ENCODE measurements around the gene SLC44A1.

Gene SLC44A1

GRCh38 chr9:105396901-105397300 is 152.4 kb downstream of the SLC44A1 start:
- no peak for DNase-seq

- DNase-seq, result no peak
Observed at GRCh38 chr9:105399117-105399516, 154.7 kb downstream of the SLC44A1 start.

GRCh38 chr9:105401651-105402050 is 157.2 kb downstream of the SLC44A1 start:
- no peak for DNase-seq

DNA sequence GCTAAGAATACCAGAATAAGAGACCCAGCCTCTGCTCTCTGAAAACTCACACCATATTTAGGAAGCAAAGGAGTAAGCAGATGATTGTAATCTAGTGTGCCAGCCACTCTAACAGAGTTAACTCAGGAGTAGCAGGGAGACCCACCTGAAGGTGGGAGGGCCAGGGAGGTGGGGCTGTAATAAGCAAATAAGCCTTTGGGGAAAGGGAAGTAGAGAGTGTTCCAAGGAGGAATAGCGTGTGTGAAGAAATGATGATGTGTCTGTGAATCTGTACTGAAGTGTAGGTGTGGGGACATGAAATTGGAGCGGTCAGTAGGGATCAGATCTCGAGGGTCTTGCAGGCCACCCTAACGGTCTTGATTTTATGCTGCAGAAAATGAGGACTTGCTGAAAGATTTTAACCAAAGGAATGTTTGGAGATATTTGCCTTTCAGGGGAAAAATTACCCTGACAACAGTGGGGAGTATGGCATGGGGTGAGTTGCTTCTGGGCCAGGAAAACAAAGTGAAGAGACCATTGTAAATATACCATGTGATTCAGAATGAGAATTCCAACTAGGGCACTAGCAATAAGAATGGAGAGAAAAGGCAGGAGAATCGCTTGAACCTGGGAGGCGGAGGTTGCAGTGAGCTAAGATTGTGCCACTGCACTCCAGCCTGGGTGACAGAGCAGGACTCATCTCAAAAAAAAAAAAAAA is 159.2 kb downstream of the SLC44A1 start:
- no peak for DNase-seq

GRCh38 chr9:105405514-105406131 is 161.2 kb downstream of the SLC44A1 start:
- peak; percentile 62 for DNase-seq

DNA sequence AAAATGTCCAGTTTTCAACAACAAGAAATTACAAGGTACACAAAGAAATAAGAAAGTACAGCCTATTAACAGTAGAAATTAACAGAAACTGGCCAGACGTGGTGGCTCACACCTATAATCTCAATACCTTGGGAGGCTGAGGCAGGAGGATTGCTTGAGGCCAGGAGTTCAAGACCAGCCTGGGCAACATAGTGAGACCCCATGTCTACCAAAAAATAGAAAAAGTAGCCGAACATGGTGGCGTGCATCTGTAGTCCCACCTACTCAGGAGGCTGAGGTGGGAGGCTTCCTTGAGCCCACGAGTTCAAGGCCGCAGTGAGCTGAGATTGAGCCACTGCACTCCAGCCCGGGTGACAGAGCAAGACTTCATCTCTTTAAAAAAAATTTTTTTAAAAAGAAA is 161.9 kb downstream of the SLC44A1 start:
- no peak for DNase-seq

DNA sequence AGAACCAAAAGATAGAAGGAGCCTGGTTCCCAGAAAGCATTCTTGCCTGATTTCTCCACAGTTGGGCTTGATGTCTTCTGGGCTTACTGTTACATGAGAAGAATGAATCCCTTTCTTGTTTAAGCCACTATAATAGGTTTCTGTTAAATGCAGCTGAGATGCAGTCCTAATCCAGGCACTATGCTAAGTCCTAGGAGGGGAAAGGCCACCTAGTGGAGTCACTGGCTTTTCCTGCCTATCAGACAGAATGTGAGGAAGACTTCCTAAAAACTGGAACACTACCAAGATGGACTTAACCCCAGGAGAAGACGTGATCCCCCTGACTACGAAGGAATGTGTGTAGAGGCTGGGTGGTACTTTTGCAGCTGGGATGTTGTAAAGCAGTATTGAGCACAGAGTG is 169.1 kb downstream of the SLC44A1 start:
- DNase-seq, result no peak

DNA sequence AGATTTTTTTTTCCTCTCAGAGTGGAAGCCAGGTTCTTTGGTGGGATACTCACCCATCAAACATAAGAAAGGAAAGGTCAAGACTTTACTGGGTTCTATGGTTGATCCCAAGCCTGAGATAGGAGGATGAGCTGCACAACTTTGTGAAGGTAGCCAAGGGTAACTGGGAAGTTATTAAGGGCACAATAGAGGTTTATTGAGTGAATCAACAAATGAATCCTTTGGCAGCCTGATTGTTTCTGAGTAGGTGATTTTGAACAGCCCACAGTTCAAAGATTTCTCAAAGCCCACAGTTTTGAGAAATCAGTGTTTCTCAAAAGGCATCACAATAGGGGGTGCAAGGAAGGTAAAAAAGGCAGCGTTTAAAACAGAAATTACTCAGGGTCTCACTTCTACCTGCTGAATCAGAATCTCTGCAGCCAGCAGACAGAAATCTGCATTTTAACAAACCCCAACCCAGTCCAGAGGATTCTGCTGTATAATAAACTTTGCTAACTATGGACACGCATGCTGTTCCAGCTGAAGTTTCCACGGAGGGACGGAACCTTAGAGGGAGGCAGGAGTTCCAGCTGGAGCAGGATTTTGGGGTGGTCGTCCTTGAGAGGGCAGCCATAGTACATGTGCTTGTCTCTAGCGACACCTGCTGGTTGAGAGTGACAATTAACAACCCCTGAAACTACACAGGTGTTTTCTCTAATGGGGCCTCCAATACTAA is 170.7 kb downstream of the SLC44A1 start:
- peak; percentile 63 for DNase-seq

DNA sequence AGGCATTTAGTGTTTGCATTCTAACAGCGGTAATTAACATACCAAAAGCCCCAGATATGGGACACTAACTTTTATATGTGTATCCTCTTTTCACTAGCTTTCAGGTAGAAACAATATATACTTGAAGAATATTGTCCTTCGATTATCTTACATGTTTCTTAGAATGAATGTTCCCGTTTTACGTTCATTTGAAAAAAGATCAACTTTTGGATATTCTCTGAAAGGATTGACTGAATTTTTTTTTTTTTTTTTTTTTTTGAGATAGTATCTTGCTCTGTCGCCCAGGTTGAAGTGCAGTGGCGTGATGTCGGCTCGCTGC is 171.2 kb downstream of the SLC44A1 start:
- no peak for DNase-seq

DNA sequence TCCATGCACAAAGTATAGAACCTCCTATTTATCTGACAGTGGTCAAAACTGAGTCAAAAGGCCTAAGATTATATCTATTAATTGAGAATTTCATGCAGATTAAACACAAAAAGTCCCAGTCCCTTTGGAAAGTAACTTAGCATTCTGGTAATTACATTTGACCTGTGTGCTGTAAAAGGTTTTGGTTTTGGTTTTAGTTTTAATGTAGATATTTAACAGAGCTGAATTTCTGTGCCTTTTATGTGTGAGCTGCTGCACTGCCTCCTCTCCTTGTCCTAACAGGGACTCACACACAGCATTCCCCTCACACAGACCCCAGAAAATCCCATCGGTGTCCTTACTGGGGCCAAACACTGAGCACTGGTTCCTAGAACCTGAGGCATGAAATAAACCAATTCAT is 172.4 kb downstream of the SLC44A1 start:
- DNase-seq, result no peak

DNA sequence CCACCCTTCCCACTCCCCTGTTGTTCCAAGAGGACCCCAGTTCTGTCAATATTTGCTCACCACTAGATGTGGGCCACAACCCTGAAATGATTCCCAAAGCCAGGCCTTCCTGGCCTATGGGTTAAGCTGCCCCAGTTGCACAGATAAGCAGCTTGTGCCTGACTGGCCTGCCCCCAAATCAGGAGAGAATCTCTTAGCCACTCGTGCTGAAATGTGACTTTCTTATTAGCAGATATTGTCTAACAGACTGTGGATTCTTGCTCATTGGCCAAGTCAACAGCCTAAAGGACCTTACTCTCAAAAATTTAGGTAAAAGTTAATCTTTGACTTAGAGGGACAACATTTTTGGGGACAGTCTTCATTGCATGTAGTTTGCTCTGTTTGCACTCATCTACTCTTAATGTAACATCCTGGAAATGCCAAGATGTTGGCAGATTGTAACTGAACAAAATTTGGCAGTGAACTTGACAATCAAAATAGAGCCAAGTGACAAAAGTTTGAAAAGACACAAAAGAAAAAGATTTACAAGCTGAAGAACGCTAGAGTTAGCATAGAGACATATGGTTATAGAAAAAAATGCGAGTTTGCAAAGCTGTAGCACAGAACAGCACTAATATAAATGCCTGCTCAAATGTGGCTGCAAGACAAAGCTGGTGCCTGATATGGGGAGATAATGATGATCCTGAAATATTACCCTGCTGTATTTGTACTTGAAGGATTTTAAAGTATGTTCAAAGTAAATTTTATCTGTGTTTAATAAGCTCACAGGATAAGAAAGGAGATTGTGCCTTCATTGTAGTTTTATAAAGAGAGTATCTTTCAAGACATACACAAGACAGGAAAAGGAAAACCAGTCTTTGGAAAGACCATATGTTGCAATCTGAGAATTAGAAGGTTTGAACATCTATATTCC is 174.4 kb downstream of the SLC44A1 start:
- DNase-seq, result no peak

- no peak for DNase-seq
Observed at GRCh38 chr9:105419816-105420597, 175.6 kb downstream of the SLC44A1 start.

GRCh38 chr9:105421154-105421553 is 176.7 kb downstream of the SLC44A1 start:
- no peak for DNase-seq

DNA sequence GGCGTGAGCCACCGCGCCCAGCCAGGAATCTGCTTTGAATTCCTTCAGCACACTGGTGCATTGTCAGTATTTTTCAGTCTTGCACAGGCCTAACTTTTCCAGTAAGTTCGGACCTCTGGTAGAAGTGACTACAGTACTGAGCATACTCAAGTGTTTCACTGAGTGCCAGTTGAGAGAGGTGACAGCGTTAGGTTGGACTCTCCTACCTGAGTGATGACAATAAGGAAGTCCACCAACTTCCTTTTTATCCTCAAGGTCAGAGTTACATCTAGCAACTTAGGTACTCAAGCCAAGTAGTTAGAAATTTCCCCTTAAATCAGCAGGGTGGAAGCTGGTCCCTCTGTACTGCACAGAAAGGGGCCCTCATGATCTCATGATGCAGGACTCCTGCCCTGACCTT is 177.4 kb downstream of the SLC44A1 start:
- no peak for DNase-seq

GRCh38 chr9:105425816-105426433 is 181.5 kb downstream of the SLC44A1 start:
- DNase-seq, result no peak

DNA sequence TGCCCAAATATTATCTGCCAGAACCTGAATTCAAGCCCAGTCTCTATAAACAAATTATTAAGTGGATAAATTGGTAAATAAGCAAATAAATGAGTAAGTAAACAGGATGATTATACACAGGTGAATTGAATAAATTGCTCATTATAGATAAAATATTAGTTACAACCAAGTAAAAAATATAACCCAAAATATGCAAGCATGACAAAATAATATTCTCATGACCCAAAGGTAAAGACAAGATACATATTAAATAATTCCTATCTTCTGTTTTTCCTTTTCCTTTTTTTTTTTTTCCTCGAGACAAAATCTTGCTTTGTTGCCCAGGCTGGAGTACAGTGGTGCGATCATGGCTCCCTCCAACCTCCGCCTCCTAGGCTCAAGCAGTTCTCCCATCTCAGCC is 182.2 kb downstream of the SLC44A1 start:
- no peak for DNase-seq

GRCh38 chr9:105431424-105432246 is 187.2 kb downstream of the SLC44A1 start:
- no peak for DNase-seq

DNA sequence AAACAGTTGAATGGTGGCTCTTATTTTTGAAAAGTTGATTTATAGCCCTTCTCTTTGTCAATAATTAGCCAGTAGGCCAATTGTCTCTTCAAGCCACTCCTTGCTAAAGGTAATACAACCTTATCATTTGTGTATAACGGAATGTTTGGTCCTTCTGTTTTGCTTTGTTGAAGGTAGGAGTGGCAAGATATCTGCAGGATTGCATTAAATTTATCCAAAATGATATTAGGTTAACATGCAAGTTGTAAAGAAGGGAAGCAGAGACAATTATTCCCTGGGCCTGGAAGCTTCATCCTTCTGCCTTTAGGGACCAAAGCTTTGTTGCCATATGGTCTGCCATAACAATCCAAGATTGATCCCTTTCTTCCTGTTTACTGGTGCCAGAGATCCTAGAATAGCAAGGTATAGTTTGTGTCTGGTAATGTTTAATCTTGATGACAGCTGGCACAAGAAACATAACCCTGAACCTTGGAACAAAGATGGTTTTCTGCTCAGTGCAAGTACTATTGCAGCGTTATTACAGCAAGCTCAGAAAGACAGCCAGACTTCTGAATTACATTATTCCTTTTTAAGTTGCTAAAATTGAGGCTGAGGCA is 187.9 kb downstream of the SLC44A1 start:
- no peak for DNase-seq

GRCh38 chr9:105435453-105435852 is 191.0 kb downstream of the SLC44A1 start:
- no peak for DNase-seq

GRCh38 chr9:105436783-105437182 is 192.3 kb downstream of the SLC44A1 start:
- no peak for DNase-seq

DNA sequence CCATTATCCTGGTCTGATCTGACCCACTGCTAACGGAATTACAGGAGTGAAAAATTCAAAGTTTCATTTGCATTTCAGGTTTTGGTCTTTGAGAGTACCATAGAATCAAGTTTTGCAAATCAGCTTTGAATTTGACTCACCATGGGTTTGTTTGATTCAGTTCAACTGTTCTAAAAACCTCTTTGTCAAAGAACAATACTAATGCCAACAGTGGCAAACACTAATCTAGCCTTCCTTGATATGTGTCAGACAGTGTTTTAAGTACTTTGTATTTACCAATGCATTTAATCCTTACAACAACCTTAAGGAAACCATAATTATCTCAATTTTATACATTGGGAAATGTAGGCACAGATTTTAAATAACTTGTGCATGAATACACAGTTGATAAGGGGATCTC is 193.3 kb downstream of the SLC44A1 start:
- DNase-seq, result no peak

Measured in activated CD4-positive, alpha-beta T cell treated with anti-CD3 and anti-CD28 coated beads for 48 hours (primary cell).